H1 (cell line): Measurements from ENCODE around the gene CDCP1. TPM values are rescaled to one million over a fixed set of nuclear protein-coding genes. Genes with fewer than 3 reads are reported as not detected.

Experiments
- BCL11A ChIP-seq, 2 experiments: IDR thresholded peaks; one replicate each; pipeline ENCODE4 v1.6.1; 2011; ENCODE audit warnings: low read depth in 2 of 2, low read length in 2 of 2, mild to moderate bottlenecking in 2 of 2
- CHD2 ChIP-seq: IDR thresholded peaks from 2 replicates; pipeline ENCODE4 v1.6.1; 2012; ENCODE audit warnings: low read length, improper control_type of control experiment
- EGR1 ChIP-seq: IDR thresholded peaks from 2 replicates; pipeline ENCODE4 v1.6.1; 2011; ENCODE audit warnings: low read depth, low read length, borderline replicate concordance
- FOSL1 ChIP-seq: IDR thresholded peaks from 2 replicates; pipeline ENCODE4 v1.6.1; 2011; ENCODE audit warnings: mild to moderate bottlenecking, low read depth, low read length, moderate library complexity; ENCODE audit not compliant: insufficient read depth
- GABPA ChIP-seq: IDR thresholded peaks from 2 replicates; pipeline ENCODE4 v1.6.1; 2011; ENCODE audit warnings: mild to moderate bottlenecking, low read length, moderate library complexity, borderline replicate concordance; ENCODE audit not compliant: insufficient read depth
- GTF2F1 ChIP-seq: IDR thresholded peaks from 2 replicates; pipeline ENCODE4 v1.6.1; 2012; ENCODE audit warnings: low read depth, low read length, improper control_type of control experiment, borderline replicate concordance
- JUN ChIP-seq: IDR thresholded peaks from 2 replicates; pipeline ENCODE4 v1.6.1; 2011; ENCODE audit warnings: low read depth, mild to moderate bottlenecking, improper control_type of control experiment, low read length
- JUND ChIP-seq: IDR thresholded peaks from 2 replicates; pipeline ENCODE4 v1.6.1; 2011; ENCODE audit warnings: mild to moderate bottlenecking, improper control_type of control experiment, low read length
- POLR2AphosphoS5 ChIP-seq: IDR thresholded peaks from 2 replicates; pipeline ENCODE4 v1.6.1; 2011; ENCODE audit warnings: low read depth, low read length
- RAD21 ChIP-seq, 2 experiments: IDR thresholded peaks in 1 of 2; conservative IDR thresholded peaks in 1 of 2; 2 replicates each; pipeline ENCODE4 v1.6.1; 2011; ENCODE audit warnings: low read depth in 2 of 2, low read length in 2 of 2, improper control_type of control experiment in 1 of 2, inconsistent platforms in 1 of 2, mild to moderate bottlenecking in 1 of 2, moderate library complexity in 1 of 2
- RFX5 ChIP-seq: IDR thresholded peaks from 2 replicates; pipeline ENCODE4 v1.6.1; 2011; ENCODE audit warnings: low read depth, low read length, improper control_type of control experiment, borderline replicate concordance
- RNF2 ChIP-seq: fragments of 200-900, 300-1000 bp; sonication (generic); IDR thresholded peaks from 2 replicates; pipeline ENCODE4 v1.7.1; 2016; ENCODE audit warnings: borderline replicate concordance, low read depth, mild to moderate bottlenecking, antibody characterized with exemption, low read length; ENCODE audit not compliant: poor library complexity, severe bottlenecking; ENCODE audit errors: missing control alignments
- SP2 ChIP-seq: IDR thresholded peaks from 2 replicates; pipeline ENCODE4 v1.6.1; 2012; ENCODE audit warnings: mild to moderate bottlenecking, low read length, inconsistent platforms
- SP4 ChIP-seq: IDR thresholded peaks from 2 replicates; pipeline ENCODE4 v1.6.1; 2012; ENCODE audit warnings: low read length, inconsistent platforms
- SUZ12 ChIP-seq: fragments of 200-600 bp; sonication (generic); IDR thresholded peaks from 2 replicates; pipeline ENCODE4 v1.6.1; 2012; ENCODE audit warnings: mild to moderate bottlenecking, inconsistent platforms, low read length, moderate library complexity, mixed read lengths
- TAF7 ChIP-seq: optimal IDR thresholded peaks from 2 replicates; pipeline ENCODE3; 2011; ENCODE audit warnings: low read depth, mild to moderate bottlenecking, inconsistent platforms, low read length, moderate library complexity, borderline replicate concordance
- polyA plus RNA-seq, 7 experiments: library from polyadenylated mRNA; depleted of rRNA in 3 of 7; stranded (reverse) in 5 of 7; unstranded in 2 of 7; fragments of >200 nt in 5 of 7; fragments of 200-250 nt in 2 of 7; gene quantifications; 1 replicate in 5 of 7; 2 replicates in 1 of 7; 4 replicates in 1 of 7; pipeline versions ENCODE4 v1.2.1 to v1.2.3, GENCODE V29; 2011 to 2013; ENCODE audit warnings: missing spikeins in 2 of 7, mixed read lengths in 2 of 7
- total RNA-seq: library from RNA; stranded (reverse); fragmentation: NEBNext Ultra II Directional; extraction: Animal tissue kit (Norgen Biotek cat#: 25700); gene quantifications from 2 replicates; pipeline ENCODE4 v1.2.1, GENCODE V29; 2021
- TF ChIP-seq, protein P1 (sequence below), 3 experiments: IDR thresholded peaks; 1 replicate in 2 of 3; 2 replicates in 1 of 3; pipeline versions ENCODE4 v1.5.1 to v1.6.1; 2011; ENCODE audit warnings: low read length in 3 of 3, mild to moderate bottlenecking in 3 of 3, inconsistent platforms in 2 of 3, low read depth in 1 of 3, moderate library complexity in 1 of 3; ENCODE audit not compliant: insufficient read depth in 1 of 3; ENCODE audit errors: control extremely low read depth in 1 of 3

The CDCP1 gene
- total and polyA plus RNA-seq, 2 of the 8 experiments (the other 6 are each of a cell fraction or from before 2014, with no cell fraction given), result 10.0 to 23.3 TPM

DNA sequence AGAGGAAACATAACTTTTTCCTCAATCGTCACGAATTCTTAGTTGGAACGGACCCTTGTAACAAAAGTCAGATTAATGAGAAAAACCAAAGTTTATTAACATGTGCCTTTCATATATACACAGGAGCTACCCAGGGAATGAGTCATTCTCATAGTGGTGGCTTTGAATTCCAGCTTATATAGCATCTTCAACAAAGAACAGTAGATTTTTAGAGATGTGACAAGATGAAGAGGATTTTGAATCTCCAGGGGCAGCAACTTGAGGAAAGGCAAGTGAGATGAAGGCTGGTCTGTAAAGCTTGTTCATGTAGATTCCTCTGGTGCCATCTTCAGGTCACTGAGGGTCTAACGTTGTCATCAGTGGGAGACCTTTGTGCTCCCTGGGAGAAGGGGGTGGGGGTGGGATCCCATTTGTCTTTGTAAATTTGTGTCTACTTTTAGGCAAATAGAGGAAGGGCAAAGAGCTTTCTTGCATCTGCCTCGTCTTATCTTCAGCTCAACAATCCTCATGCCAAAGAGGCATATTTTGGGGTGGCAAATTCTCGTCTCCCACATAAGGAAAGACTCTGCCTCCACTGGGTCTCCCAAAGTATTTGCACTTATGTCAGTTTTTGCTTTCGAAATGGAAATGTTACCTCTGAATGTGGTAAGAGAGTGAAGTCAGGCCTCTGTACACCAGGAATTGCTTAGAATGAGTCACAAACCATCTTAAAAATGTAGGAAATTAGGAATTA lies 90.6 kb downstream of the CDCP1 start (continued):
- TF ChIP-seq SP4, result no peak
- TF ChIP-seq GTF2F1, result no peak
- no peak for TF ChIP-seq FOSL1
- no peak for TF ChIP-seq RNF2
- TF ChIP-seq JUND, result no peak
- TF ChIP-seq SP2, result no peak
- no peak for TF ChIP-seq GABPA
- no peak for TF ChIP-seq EGR1
- TF ChIP-seq, protein P1, sequence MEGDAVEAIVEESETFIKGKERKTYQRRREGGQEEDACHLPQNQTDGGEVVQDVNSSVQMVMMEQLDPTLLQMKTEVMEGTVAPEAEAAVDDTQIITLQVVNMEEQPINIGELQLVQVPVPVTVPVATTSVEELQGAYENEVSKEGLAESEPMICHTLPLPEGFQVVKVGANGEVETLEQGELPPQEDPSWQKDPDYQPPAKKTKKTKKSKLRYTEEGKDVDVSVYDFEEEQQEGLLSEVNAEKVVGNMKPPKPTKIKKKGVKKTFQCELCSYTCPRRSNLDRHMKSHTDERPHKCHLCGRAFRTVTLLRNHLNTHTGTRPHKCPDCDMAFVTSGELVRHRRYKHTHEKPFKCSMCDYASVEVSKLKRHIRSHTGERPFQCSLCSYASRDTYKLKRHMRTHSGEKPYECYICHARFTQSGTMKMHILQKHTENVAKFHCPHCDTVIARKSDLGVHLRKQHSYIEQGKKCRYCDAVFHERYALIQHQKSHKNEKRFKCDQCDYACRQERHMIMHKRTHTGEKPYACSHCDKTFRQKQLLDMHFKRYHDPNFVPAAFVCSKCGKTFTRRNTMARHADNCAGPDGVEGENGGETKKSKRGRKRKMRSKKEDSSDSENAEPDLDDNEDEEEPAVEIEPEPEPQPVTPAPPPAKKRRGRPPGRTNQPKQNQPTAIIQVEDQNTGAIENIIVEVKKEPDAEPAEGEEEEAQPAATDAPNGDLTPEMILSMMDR (IDR thresholded peaks at IDR 0.05; ENCODE audit: control extremely low read depth in 1 of 3, insufficient read depth in 1 of 3, low read depth in 1 of 3, low read length in 3 of 3), result peak; percentile 51 to 60 (median 58)
- TF ChIP-seq CHD2, result no peak
- TF ChIP-seq RAD21 (IDR thresholded peaks at IDR 0.05 in 1 of 2, conservative IDR thresholded peaks at IDR 0.05 in 1 of 2; ENCODE audit: low read depth in 2 of 2, low read length in 2 of 2), result peak; percentile 59 to 72
- TF ChIP-seq TAF7, result no peak
- TF ChIP-seq POLR2AphosphoS5, result no peak
- TF ChIP-seq JUN, result no peak
- TF ChIP-seq SUZ12, result no peak
- TF ChIP-seq BCL11A (IDR thresholded peaks at IDR 0.05; ENCODE audit: low read depth in 2 of 2, low read length in 2 of 2), result no peak
- TF ChIP-seq RFX5, result no peak
- TF ChIP-seq, all 59 proteins: peak for 3
